Ishikawa (cell line): Measurements from ENCODE around the gene ABCC1.

ENCODE experiments used
- CEBPB ChIP-seq: IDR thresholded peaks from 2 replicates; pipeline ENCODE4 v1.6.1; 2012
- CREB1 ChIP-seq: IDR thresholded peaks from 2 replicates; pipeline ENCODE4 v1.6.1; 2012; ENCODE audit warnings: low read depth
- EGR1 ChIP-seq: IDR thresholded peaks from 2 replicates; pipeline ENCODE4 v1.6.1; 2012
- EP300 ChIP-seq: IDR thresholded peaks from 2 replicates; pipeline ENCODE4 v1.6.1; 2012; ENCODE audit warnings: borderline replicate concordance
- FOXM1 ChIP-seq: IDR thresholded peaks from 2 replicates; pipeline ENCODE4 v1.6.1; 2012; ENCODE audit warnings: low read depth, borderline replicate concordance
- MAX ChIP-seq: IDR thresholded peaks from 2 replicates; pipeline ENCODE4 v1.6.1; 2012
- NFIC ChIP-seq: IDR thresholded peaks from 2 replicates; pipeline ENCODE4 v1.6.1; 2012
- RAD21 ChIP-seq: IDR thresholded peaks from 2 replicates; pipeline ENCODE4 v1.6.1; 2012; ENCODE audit warnings: low read depth
- REST ChIP-seq: IDR thresholded peaks from 2 replicates; pipeline ENCODE4 v1.6.1; 2012; ENCODE audit warnings: low read depth, mild to moderate bottlenecking
- TAF1 ChIP-seq: IDR thresholded peaks from 2 replicates; pipeline ENCODE4 v1.6.1; 2012; ENCODE audit warnings: low read depth, mild to moderate bottlenecking
- TCF12 ChIP-seq: IDR thresholded peaks from 2 replicates; pipeline ENCODE4 v1.6.1; 2012; ENCODE audit warnings: low read depth
- TEAD4 ChIP-seq: IDR thresholded peaks from 2 replicates; pipeline ENCODE4 v1.6.1; 2012
- USF1 ChIP-seq: IDR thresholded peaks from 2 replicates; pipeline ENCODE4 v1.6.1; 2012
- YY1 ChIP-seq: IDR thresholded peaks from 2 replicates; pipeline ENCODE4 v1.6.1; 2012; ENCODE audit warnings: low read depth
- ZBTB7A ChIP-seq: IDR thresholded peaks from 2 replicates; pipeline ENCODE4 v1.6.1; 2012; ENCODE audit warnings: low read depth

The ABCC1 gene

GRCh38 chr16:15949210-15950160, at the start of gene ABCC1:
Gene ABCC1 (plus strand): TSS chr16:15949616. CDS start chr16:15949752, 136 bp downstream.
- TF ChIP-seq TCF12 (no peak), TEAD4 (no peak), YY1 (no peak), NFIC (no peak), REST (no peak), TAF1 (peak; percentile 54; the same call in 1 of the 2 replicates), CREB1 (no peak), EP300 (no peak), USF1 (no peak), EGR1 (no peak), FOXM1 (no peak), ZBTB7A (peak; percentile 56; the same call in 1 of the 2 replicates), MAX (no peak)

- TF ChIP-seq YY1 (no peak), USF1 (no peak), FOXM1 (no peak), CREB1 (no peak), TCF12 (no peak), ZBTB7A (no peak), CEBPB (no peak), TEAD4 (no peak), NFIC (no peak), REST (no peak), EP300 (no peak), EGR1 (no peak)
These were observed 49.1 kb upstream of the ABCC1 start for GRCh38 chr16:15900357-15900756.

GRCh38 chr16:15900901-15901500, 48.4 kb upstream of the ABCC1 start:
- TF ChIP-seq TEAD4: no peak
- no peak for TF ChIP-seq TAF1
- no peak for TF ChIP-seq TCF12
- TF ChIP-seq MAX: no peak
- TF ChIP-seq CEBPB: no peak
- TF ChIP-seq EP300: no peak
- TF ChIP-seq NFIC: no peak
- no peak for TF ChIP-seq EGR1
- TF ChIP-seq ZBTB7A: no peak
- no peak for TF ChIP-seq REST
- no peak for TF ChIP-seq RAD21
- TF ChIP-seq USF1: no peak
- no peak for TF ChIP-seq YY1
- TF ChIP-seq FOXM1: no peak
- no peak for TF ChIP-seq CREB1
